Measurements from ENCODE around the gene BMPR2. TPM values are rescaled to one million over a fixed set of nuclear protein-coding genes. Genes with fewer than 3 reads are reported as not detected.

Gene BMPR2
- total and polyA plus RNA-seq, 2 of the 4 experiments (the other 2 are of a cell fraction), result 17.0 to 30.1 TPM

GRCh38 chr2:202405798-202406197, 29.7 kb downstream of the BMPR2 start:
- Histone ChIP-seq H3K18ac (ENCODE audit: low read depth, low read length) (no peak overlapping the region), H3K79me1 (ENCODE audit: low read depth in 1 of 2, low read length in 2 of 2) (peaks cover 12 to 41% of the 10 kb centered on the region in 2 experiments), H3K27ac (ENCODE audit: insufficient read depth, low read length) (no peak overlapping the region), H3K4me1 (ENCODE audit: control insufficient read depth, insufficient read depth, low read length) (0 out of 2 replicates have a peak, but pooled peaks cover 2% of the 10 kb centered on the region), H3K9ac (ENCODE audit: low read depth, low read length) (no peak overlapping the region), H3K23ac (ENCODE audit: low read depth, low read length) (no peak overlapping the region), H3K9me1 (ENCODE audit: insufficient read depth, low read length) (0 out of 2 replicates have a peak, but pooled peaks cover 3% of the 10 kb centered on the region), H2AK5ac (ENCODE audit: low read depth, low read length) (no peak overlapping the region), H4K5ac (ENCODE audit: low read depth, low read length) (no peak overlapping the region), H3K4ac (ENCODE audit: low read depth, low read length) (no peak overlapping the region), H4K8ac (ENCODE audit: low read depth in 2 of 2, low read length in 2 of 2) (no peak overlapping the region), H4K91ac (ENCODE audit: insufficient read depth, low read depth, low read length) (no peak overlapping the region), H3K14ac (replicated peaks; ENCODE audit: low read depth, low read length) (no peak overlapping the region), H3K4me3 (ENCODE audit: insufficient read depth, low read depth, low read length) (no peak overlapping the region), H3K4me2 (ENCODE audit: low read depth, low read length) (no peak overlapping the region), H3K56ac (ENCODE audit: extremely low read depth, insufficient read depth, low read length) (no peak overlapping the region), H3K9me3 (ENCODE audit: control insufficient read depth, insufficient read depth, low read length) (no peaks in the 10 kb centered on the region), H4K20me1 (ENCODE audit: insufficient read depth, low read length) (peaks cover 24% of the 10 kb centered on the region), H3K27me3 (ENCODE audit: control insufficient read depth, insufficient read depth, low read length) (no peaks in the 10 kb centered on the region), H2BK20ac (ENCODE audit: low read depth, low read length) (no peak overlapping the region), H2BK120ac (ENCODE audit: low read depth, low read length) (no peak overlapping the region), H3K36me3 (ENCODE audit: control insufficient read depth, insufficient read depth, low read length) (peaks cover 1% of the 10 kb centered on the region; the same call in 1 of the 2 replicates), H2AFZ (replicated peaks; ENCODE audit: low read length, poor library complexity) (no peak overlapping the region), H2AK9ac (replicated peaks; ENCODE audit: low read depth, low read length, poor library complexity) (no peak overlapping the region), H2BK15ac (ENCODE audit: low read depth, low read length) (no peak overlapping the region), H2BK5ac (ENCODE audit: low read depth, low read length, poor library complexity, severe bottlenecking) (no peak overlapping the region)
- TF ChIP-seq CHD1 (IDR thresholded peaks at IDR 0.05; ENCODE audit: low read depth, low read length), result no peak
- TF ChIP-seq NFE2L2 (IDR thresholded peaks at IDR 0.05; ENCODE audit: low read depth, low read length), result no peak
- TF ChIP-seq CTCF (conservative IDR thresholded peaks at IDR 0.05; ENCODE audit: low read depth, low read length), result no peak
- TF ChIP-seq USF2 (IDR thresholded peaks at IDR 0.05; ENCODE audit: low read depth, low read length), result no peak
- no peak for TF ChIP-seq MAZ (IDR thresholded peaks at IDR 0.05; ENCODE audit: borderline replicate concordance, low read depth, low read length)
- TF ChIP-seq MXI1 (IDR thresholded peaks at IDR 0.05; ENCODE audit: borderline replicate concordance, low read depth, low read length), result no peak
- TF ChIP-seq CEBPB (IDR thresholded peaks at IDR 0.05; ENCODE audit: low read depth, low read length), result no peak
- TF ChIP-seq ELK1 (IDR thresholded peaks at IDR 0.05; ENCODE audit: borderline replicate concordance, low read depth, low read length), result no peak
- no peak for TF ChIP-seq MAFK (IDR thresholded peaks at IDR 0.05; ENCODE audit: low read depth, low read length)
- TF ChIP-seq RAD21 (IDR thresholded peaks at IDR 0.05; ENCODE audit: low read length), result no peak
- TF ChIP-seq BHLHE40 (IDR thresholded peaks at IDR 0.05; ENCODE audit: low read depth, low read length), result no peak
- TF ChIP-seq RCOR1 (IDR thresholded peaks at IDR 0.05; ENCODE audit: insufficient replicate concordance, low read length), result no peak
- TF ChIP-seq FOS (IDR thresholded peaks at IDR 0.05; ENCODE audit: low read depth, low read length), result no peak
- no peak for TF ChIP-seq RFX5 (IDR thresholded peaks at IDR 0.05; ENCODE audit: low read depth, low read length)
- TF ChIP-seq SMC3 (IDR thresholded peaks at IDR 0.05; ENCODE audit: low read depth, low read length), result no peak
- TF ChIP-seq POLR2A (IDR thresholded peaks at IDR 0.05; ENCODE audit: low read depth, low read length), result no peak
- BruUV-seq (replicated peaks), result no TSS peak
- ATAC-seq (ENCODE audit: low read depth) (no peak), DNase-seq (no peak)
- no CpG with 5 or more reads among the region's 1 CpG for WGBS, 2 experiments (ENCODE audit: extremely low coverage in 2 of 2, insufficient read length in 1 of 2)
- dilution Hi-C loops (cut with HindIII; ENCODE audit: low sequenced_read_pairs, unreplicated experiment) (no loop called here), in situ Hi-C loops (cut with MboI; ENCODE audit: low sequenced_read_pairs) (no loop called here), intact Hi-C loops (cut with micrococcal nuclease) (no loop called here)
- POLR2A ChIA-PET (ENCODE audit: unreplicated experiment), result no interaction called here
- CTCF ChIA-PET, result no interaction called here
